Ectodermal cell (in vitro differentiated cells): ENCODE data around the gene GSTA2. TPM values are rescaled to one million over a fixed set of nuclear protein-coding genes. Genes with fewer than 3 reads are reported as not detected.
"Not testable (repeated sequence)": the region's sequence is repeated elsewhere in the genome, so short reads cannot be mapped to it uniquely, and the experiment has no call there.

ENCODE experiments used
- H3K27ac ChIP-seq: 2 replicates; pipeline ENCODE4 v1.7.0; 2013; ENCODE audit warnings: mild to moderate bottlenecking, low read depth, low read length; ENCODE audit not compliant: insufficient read depth, poor library complexity, severe bottlenecking
- H3K27me3 ChIP-seq: 2 replicates; pipeline ENCODE4 v1.7.0; 2013; ENCODE audit warnings: mild to moderate bottlenecking, low read length; ENCODE audit not compliant: insufficient read depth, control insufficient read depth, poor library complexity, severe bottlenecking
- H3K36me3 ChIP-seq: one replicate; pipeline ENCODE4 v1.7.0; 2013; ENCODE audit warnings: low read length; ENCODE audit not compliant: control insufficient read depth, insufficient read depth
- H3K4me1 ChIP-seq: one replicate; pipeline ENCODE4 v1.7.0; 2013; ENCODE audit warnings: low read length; ENCODE audit not compliant: control insufficient read depth, insufficient read depth
- H3K4me3 ChIP-seq: 2 replicates; pipeline ENCODE4 v1.7.0; 2013; ENCODE audit warnings: low read depth, low read length, control low read depth; ENCODE audit not compliant: insufficient read depth
- H3K9me3 ChIP-seq: 2 replicates; pipeline ENCODE4 v1.7.0; 2013; ENCODE audit warnings: mild to moderate bottlenecking, low read length, moderate library complexity; ENCODE audit not compliant: control insufficient read depth
- WGBS, 2 experiments: methylation state at CpG; one replicate each; pipeline ENCODE4 v1.1.7; 2013; ENCODE audit warnings: missing lambda C conversion rate in 2 of 2; 5-methylcytosine and 5-hydroxymethylcytosine counted together
- polyA plus RNA-seq, 4 experiments: library from polyadenylated mRNA; stranded (reverse); fragments of 50-300 nt; gene quantifications; one replicate each; pipeline ENCODE4 v1.2.3, GENCODE V29; 2013

The GSTA2 gene
- not detected for polyA plus RNA-seq (2013, experiment 1 of 4)
- polyA plus RNA-seq (2013, experiment 2 of 4), result not detected
- 0.43 TPM for polyA plus RNA-seq (2013, experiment 3 of 4)
- polyA plus RNA-seq (2013, experiment 4 of 4), result 0.24 TPM

- H3K27me3 ChIP-seq, H3K9me3 ChIP-seq, H3K27ac ChIP-seq, H3K4me1 ChIP-seq, H3K4me3 ChIP-seq, H3K36me3 ChIP-seq: not testable (repeated sequence)
- WGBS, 2 experiments, result 45% methylated on average over 1 of the region's 2 CpGs; no CpG with 5 or more reads in 1 of the 2 experiments
Observed at GRCh38 chr6:52763322-52763916, at the start of gene GSTA2. GSTA2 (minus strand) TSS chr6:52763475; CDS start chr6:52757947, 5,528 bp downstream.

GRCh38 chr6:52809777-52810176, 46.5 kb upstream of the GSTA2 start:
- H3K4me3 ChIP-seq, H3K27ac ChIP-seq, H3K9me3 ChIP-seq, H3K36me3 ChIP-seq, H3K27me3 ChIP-seq, H3K4me1 ChIP-seq: not testable (repeated sequence)
- WGBS, 2 experiments, result 93% methylated on average over 2 of the region's 4 CpGs

- Histone ChIP-seq H3K36me3 (no peaks in the 10 kb centered on the region), H3K27me3 (no peaks in the 10 kb centered on the region), H3K9me3 (no peaks in the 10 kb centered on the region), H3K4me1 (no peaks in the 10 kb centered on the region), H3K27ac (no peak overlapping the region), H3K4me3 (no peak overlapping the region)
- 93 to 95% methylated on average over 5 of the region's 5 CpGs for WGBS, 2 experiments
Observed at GRCh38 chr6:52808660-52809059, 45.4 kb upstream of the GSTA2 start.

GRCh38 chr6:52803668-52804255, 40.5 kb upstream of the GSTA2 start, which contains the start of gene GSTA1:
GSTA1 (minus strand) TSS chr6:52803816; CDS start chr6:52799267, 4,549 bp downstream.
- not testable (repeated sequence) for H3K27me3 ChIP-seq, H3K36me3 ChIP-seq, H3K9me3 ChIP-seq, H3K4me3 ChIP-seq, H3K27ac ChIP-seq, H3K4me1 ChIP-seq
- WGBS, 2 experiments, result 41 to 50% methylated on average over 4 of the region's 5 CpGs

GRCh38 chr6:52802806-52803205, 39.5 kb upstream of the GSTA2 start:
- no peaks in the 10 kb centered on the region for H3K27me3 ChIP-seq
- H3K9me3 ChIP-seq, result no peaks in the 10 kb centered on the region
- no peak overlapping the region for H3K4me3 ChIP-seq
- no peak overlapping the region for H3K27ac ChIP-seq
- 90 to 94% methylated on average over 1 of the region's 1 CpG for WGBS, 2 experiments
- H3K36me3 ChIP-seq, result no peaks in the 10 kb centered on the region
- no peaks in the 10 kb centered on the region for H3K4me1 ChIP-seq

GRCh38 chr6:52801188-52801841, 38.0 kb upstream of the GSTA2 start:
- WGBS, 2 experiments, result 100% methylated on average over 1 to 2 of the region's 2 CpGs
- H3K36me3 ChIP-seq, result no peaks in the 10 kb centered on the region
- no peaks in the 10 kb centered on the region for H3K4me1 ChIP-seq
- no peak overlapping the region for H3K27ac ChIP-seq
- no peak overlapping the region for H3K4me3 ChIP-seq
- no peaks in the 10 kb centered on the region for H3K27me3 ChIP-seq
- no peaks in the 10 kb centered on the region for H3K9me3 ChIP-seq

GRCh38 chr6:52799272-52799671, 36.0 kb upstream of the GSTA2 start:
- not testable (repeated sequence) for H3K36me3 ChIP-seq, H3K27me3 ChIP-seq, H3K4me3 ChIP-seq, H3K9me3 ChIP-seq, H3K27ac ChIP-seq, H3K4me1 ChIP-seq
- WGBS, 2 experiments, result 100% methylated on average over 1 of the region's 1 CpG; no CpG with 5 or more reads in 1 of the 2 experiments

GRCh38 chr6:52794366-52794765, 31.1 kb upstream of the GSTA2 start:
- 95 to 97% methylated on average over 2 of the region's 2 CpGs for WGBS, 2 experiments

GRCh38 chr6:52790861-52791260, 27.6 kb upstream of the GSTA2 start:
- no peak overlapping the region for H3K27ac ChIP-seq
- no peaks in the 10 kb centered on the region for H3K27me3 ChIP-seq
- WGBS, 2 experiments, result 0 to 6% methylated on average over 1 of the region's 1 CpG
- H3K9me3 ChIP-seq, result no peaks in the 10 kb centered on the region
- H3K36me3 ChIP-seq, result no peaks in the 10 kb centered on the region
- H3K4me3 ChIP-seq, result no peak overlapping the region
- H3K4me1 ChIP-seq, result no peaks in the 10 kb centered on the region

More at GRCh38 chr6:52794366-52794765, 31.1 kb upstream of the GSTA2 start:
- not testable (repeated sequence) for H3K27me3 ChIP-seq, H3K4me3 ChIP-seq, H3K9me3 ChIP-seq, H3K36me3 ChIP-seq, H3K27ac ChIP-seq, H3K4me1 ChIP-seq

- 98 to 100% methylated on average over 1 of the region's 1 CpG for WGBS, 2 experiments
- not testable (repeated sequence) for H3K27me3 ChIP-seq, H3K27ac ChIP-seq, H3K4me3 ChIP-seq, H3K4me1 ChIP-seq, H3K36me3 ChIP-seq, H3K9me3 ChIP-seq
Observed at GRCh38 chr6:52789658-52790057, 26.4 kb upstream of the GSTA2 start.
